ENCODE results near the gene SPATA21.

- TF ChIP-seq CTCF (IDR thresholded peaks at IDR 0.05) (no peak), EHMT2 (IDR thresholded peaks at IDR 0.05; ENCODE audit: low read depth) (no peak), ELK1 (IDR thresholded peaks at IDR 0.05; ENCODE audit: low read depth, low read length) (no peak), ZSCAN20 (CRISPR knock-in tag; IDR thresholded peaks at IDR 0.05) (no peak), CEBPB (IDR thresholded peaks at IDR 0.05) (no peak), PBX3 (IDR thresholded peaks at IDR 0.05) (no peak), RAD21 (conservative IDR thresholded peaks at IDR 0.05 in 1 of 2, IDR thresholded peaks at IDR 0.05 in 1 of 2) (no peak), RFX5 (IDR thresholded peaks at IDR 0.05) (no peak)
These were observed 1.3 kb upstream of the SPATA21 start for GRCh38 chr1:16438516-16438915.
